KMS-11 (cell line): ENCODE results near the gene BORCS8.

Experiments used
- H2AFZ ChIP-seq: fragments of 200-600 bp; sonication (generic); 2 replicates; pipeline ENCODE4 v1.6.1; 2016; ENCODE audit warnings: antibody characterized with exemption, mixed run types, low read depth
- H3K27ac ChIP-seq: fragments of 200-600 bp; sonication (generic); 2 replicates; pipeline ENCODE4 v1.6.1; 2016; ENCODE audit warnings: mild to moderate bottlenecking, mixed run types
- H3K27me3 ChIP-seq: fragments of 200-600 bp; sonication (generic); 2 replicates; pipeline ENCODE4 v1.6.1; 2017; ENCODE audit warnings: mild to moderate bottlenecking, low read depth, mixed run types, moderate library complexity; ENCODE audit not compliant: insufficient read depth
- H3K36me3 ChIP-seq: fragments of 200-600 bp; sonication (generic); 2 replicates; pipeline ENCODE4 v1.6.1; 2017; ENCODE audit warnings: mild to moderate bottlenecking, mixed run types; ENCODE audit not compliant: insufficient read depth
- H3K4me1 ChIP-seq: fragments of 200-600 bp; sonication (generic); 2 replicates; pipeline ENCODE4 v1.6.1; 2016; ENCODE audit warnings: mild to moderate bottlenecking, low read depth, mixed run types; ENCODE audit not compliant: poor library complexity, severe bottlenecking
- H3K4me2 ChIP-seq: fragments of 200-600 bp; sonication (generic); 2 replicates; pipeline ENCODE4 v1.7.0; 2016; ENCODE audit warnings: mild to moderate bottlenecking, mixed run types
- H3K4me3 ChIP-seq: fragments of 200-600 bp; sonication (generic); IDR thresholded peaks from 2 replicates; pipeline ENCODE4 v1.6.1; 2017; ENCODE audit warnings: low read depth, low read length, mixed read lengths; ENCODE audit not compliant: insufficient read depth
- H3K79me2 ChIP-seq: fragments of 200-600 bp; sonication (generic); 2 replicates; pipeline ENCODE4 v1.6.1; 2016; ENCODE audit warnings: low read depth, mixed run types; ENCODE audit not compliant: insufficient read depth
- H3K9ac ChIP-seq: fragments of 200-600 bp; sonication (generic); 2 replicates; pipeline ENCODE4 v1.6.1; 2016; ENCODE audit warnings: mild to moderate bottlenecking, mixed run types
- H4K20me1 ChIP-seq: fragments of 200-600 bp; sonication (generic); 2 replicates; pipeline ENCODE4 v1.6.1; 2016; ENCODE audit warnings: mild to moderate bottlenecking, mixed run types; ENCODE audit not compliant: insufficient read depth
- TF ChIP-seq, protein P1 (sequence below): fragments of 200-600 bp; sonication (generic); conservative IDR thresholded peaks from 2 replicates; pipeline ENCODE4 v1.6.1; 2017; ENCODE audit warnings: low read depth, mild to moderate bottlenecking, antibody characterized with exemption, low read length, moderate library complexity, mixed read lengths

BORCS8 gene

GRCh38 chr19:19229701-19230100 is 37.7 kb upstream of the BORCS8 start:
- Histone ChIP-seq H3K4me3 (no peak overlapping the region), H3K79me2 (no peaks in the 10 kb centered on the region), H3K27ac (no peak overlapping the region), H2AFZ (no peak overlapping the region), H3K36me3 (no peaks in the 10 kb centered on the region), H3K4me1 (no peaks in the 10 kb centered on the region), H3K9ac (no peak overlapping the region), H3K27me3 (peaks cover 8% of the 10 kb centered on the region; the same call in 1 of the 2 replicates), H3K4me2 (no peak overlapping the region), H4K20me1 (no peaks in the 10 kb centered on the region)
- TF ChIP-seq, protein P1, sequence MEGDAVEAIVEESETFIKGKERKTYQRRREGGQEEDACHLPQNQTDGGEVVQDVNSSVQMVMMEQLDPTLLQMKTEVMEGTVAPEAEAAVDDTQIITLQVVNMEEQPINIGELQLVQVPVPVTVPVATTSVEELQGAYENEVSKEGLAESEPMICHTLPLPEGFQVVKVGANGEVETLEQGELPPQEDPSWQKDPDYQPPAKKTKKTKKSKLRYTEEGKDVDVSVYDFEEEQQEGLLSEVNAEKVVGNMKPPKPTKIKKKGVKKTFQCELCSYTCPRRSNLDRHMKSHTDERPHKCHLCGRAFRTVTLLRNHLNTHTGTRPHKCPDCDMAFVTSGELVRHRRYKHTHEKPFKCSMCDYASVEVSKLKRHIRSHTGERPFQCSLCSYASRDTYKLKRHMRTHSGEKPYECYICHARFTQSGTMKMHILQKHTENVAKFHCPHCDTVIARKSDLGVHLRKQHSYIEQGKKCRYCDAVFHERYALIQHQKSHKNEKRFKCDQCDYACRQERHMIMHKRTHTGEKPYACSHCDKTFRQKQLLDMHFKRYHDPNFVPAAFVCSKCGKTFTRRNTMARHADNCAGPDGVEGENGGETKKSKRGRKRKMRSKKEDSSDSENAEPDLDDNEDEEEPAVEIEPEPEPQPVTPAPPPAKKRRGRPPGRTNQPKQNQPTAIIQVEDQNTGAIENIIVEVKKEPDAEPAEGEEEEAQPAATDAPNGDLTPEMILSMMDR, result no peak

- TF ChIP-seq, protein P1, result no peak
- Histone ChIP-seq H3K4me3 (no peak overlapping the region), H3K27me3 (peaks cover 8% of the 10 kb centered on the region; the same call in 1 of the 2 replicates), H3K4me2 (no peak overlapping the region), H3K36me3 (no peaks in the 10 kb centered on the region), H3K79me2 (no peaks in the 10 kb centered on the region), H3K9ac (no peak overlapping the region), H2AFZ (no peak overlapping the region), H4K20me1 (no peaks in the 10 kb centered on the region), H3K4me1 (no peaks in the 10 kb centered on the region), H3K27ac (no peak overlapping the region)
Measured at GRCh38 chr19:19227217-19227616, 35.3 kb upstream of the BORCS8 start.

DNA sequence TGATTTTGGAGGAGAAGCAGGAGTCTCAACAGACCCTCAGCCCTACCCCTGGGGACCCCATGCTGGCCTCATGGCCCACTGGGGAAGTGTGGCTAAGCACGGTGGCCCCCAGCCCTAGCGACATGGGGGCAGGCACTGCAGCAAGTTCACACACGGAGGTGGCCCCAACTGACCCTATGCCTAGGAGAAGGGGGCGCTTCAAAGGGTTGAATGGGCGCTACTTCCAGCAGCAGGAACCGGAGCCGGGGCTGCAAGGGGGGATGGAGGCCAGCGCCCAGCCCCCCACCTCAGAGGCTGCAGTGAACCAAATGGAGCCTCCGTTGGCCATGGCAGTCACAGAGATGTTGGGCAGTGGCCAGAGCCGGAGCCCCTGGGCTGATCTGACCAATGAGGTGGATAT is 34.7 kb upstream of the BORCS8 start:
- Histone ChIP-seq H3K27ac (no peak overlapping the region), H2AFZ (no peak overlapping the region), H3K9ac (no peak overlapping the region), H4K20me1 (no peaks in the 10 kb centered on the region), H3K4me2 (no peak overlapping the region), H3K36me3 (no peaks in the 10 kb centered on the region), H3K4me1 (no peaks in the 10 kb centered on the region), H3K79me2 (no peaks in the 10 kb centered on the region), H3K4me3 (no peak overlapping the region), H3K27me3 (peaks cover 8% of the 10 kb centered on the region; the same call in 1 of the 2 replicates)
- TF ChIP-seq, protein P1, result no peak

- H3K4me2 ChIP-seq, result no peak overlapping the region
Measured at GRCh38 chr19:19226204-19226603, 34.3 kb upstream of the BORCS8 start.

More at GRCh38 chr19:19226204-19226603, 34.3 kb upstream of the BORCS8 start:
- Histone ChIP-seq H3K79me2 (no peaks in the 10 kb centered on the region), H3K4me3 (no peak overlapping the region), H3K9ac (no peak overlapping the region), H3K27me3 (peaks cover 8% of the 10 kb centered on the region; the same call in 1 of the 2 replicates), H3K27ac (no peak overlapping the region), H4K20me1 (no peaks in the 10 kb centered on the region), H3K36me3 (no peaks in the 10 kb centered on the region), H3K4me1 (no peaks in the 10 kb centered on the region), H2AFZ (no peak overlapping the region)
- TF ChIP-seq, protein P1, result no peak
